DOHH2 (cell line): ENCODE results near the gene ZFAND3.
"Not testable (repeated sequence)": the region's sequence is repeated elsewhere in the genome, so short reads cannot be mapped to it uniquely, and the experiment has no call there.

Experiments
- H3F3A ChIP-seq: fragments of 200-600 bp; sonication (generic), shearing (Covaris generic); 2 replicates; pipeline ENCODE4 v1.6.0; 2016; ENCODE audit warnings: antibody characterized with exemption, mild to moderate bottlenecking; ENCODE audit not compliant: control insufficient read depth, insufficient read depth
- H3K27ac ChIP-seq: fragments of 200-600 bp; sonication (generic); 2 replicates; pipeline ENCODE4 v1.5.1; 2014; ENCODE audit warnings: low read depth, mild to moderate bottlenecking, low read length, moderate library complexity
- H3K27me3 ChIP-seq: fragments of 200-600 bp; sonication (generic); 2 replicates; pipeline ENCODE4 v1.6.1; 2014; ENCODE audit warnings: mild to moderate bottlenecking, low read length, mixed read lengths; ENCODE audit not compliant: control insufficient read depth
- H3K36me3 ChIP-seq: fragments of 200-600 bp; sonication (generic); 2 replicates; pipeline ENCODE4 v1.6.1; 2014; ENCODE audit warnings: mild to moderate bottlenecking, low read length, moderate library complexity, mixed read lengths; ENCODE audit not compliant: control insufficient read depth
- H3K4me1 ChIP-seq: fragments of 200-600 bp; sonication (generic); 2 replicates; pipeline ENCODE4 v1.6.1; 2014; ENCODE audit warnings: mild to moderate bottlenecking, low read length, mixed read lengths; ENCODE audit not compliant: control insufficient read depth
- H3K4me2 ChIP-seq: fragments of 200-600 bp; sonication (generic); 2 replicates; pipeline ENCODE4 v1.6.0; 2014; ENCODE audit warnings: mild to moderate bottlenecking, low read length, moderate library complexity
- H3K4me3 ChIP-seq: fragments of 200-600 bp; sonication (generic); 2 replicates; pipeline ENCODE4 v1.5.1; 2014; ENCODE audit warnings: mild to moderate bottlenecking, low read length, mixed read lengths
- H3K79me2 ChIP-seq: fragments of 200-600 bp; sonication (generic); 2 replicates; pipeline ENCODE4 v1.6.1; 2014; ENCODE audit warnings: mild to moderate bottlenecking, low read length, mixed read lengths; ENCODE audit not compliant: control insufficient read depth
- H3K9me2 ChIP-seq: fragments of 200-600 bp; sonication (generic); replicated peaks from 2 replicates; pipeline ENCODE4 v1.6.1; 2014; ENCODE audit warnings: mild to moderate bottlenecking, low read length, mixed read lengths; ENCODE audit not compliant: control insufficient read depth
- H3K9me3 ChIP-seq: fragments of 200-600 bp; sonication (generic); 2 replicates; pipeline ENCODE4 v1.6.1; 2014; ENCODE audit warnings: antibody characterized with exemption, low read length, mixed read lengths; ENCODE audit not compliant: control insufficient read depth, insufficient read depth
- H4K20me1 ChIP-seq: fragments of 200-600 bp; sonication (generic); 2 replicates; pipeline ENCODE4 v1.6.0; 2014; ENCODE audit warnings: low read depth, mild to moderate bottlenecking, antibody characterized with exemption, low read length, moderate library complexity; ENCODE audit not compliant: control insufficient read depth, insufficient read depth
- CTCF ChIP-seq: fragments of 200-600 bp; sonication (generic); IDR thresholded peaks from one replicate; pipeline ENCODE4 v1.5.1; 2014; ENCODE audit warnings: antibody characterized with exemption, mild to moderate bottlenecking, low read depth, low read length; ENCODE audit not compliant: poor library complexity, severe bottlenecking
- EZH2phosphoT487 ChIP-seq: fragments of 200-600 bp; sonication (generic); IDR thresholded peaks from 2 replicates; pipeline ENCODE4 v1.6.1; 2017; ENCODE audit warnings: borderline replicate concordance, mild to moderate bottlenecking, antibody characterized with exemption, low read length, moderate library complexity, mixed read lengths

ZFAND3 gene

GRCh38 chr6:37889486-37889885 is 70.0 kb downstream of the ZFAND3 start:
- Histone ChIP-seq H3K9me3 (no peaks in the 10 kb centered on the region), H3K36me3 (no peaks in the 10 kb centered on the region), H3K27me3 (no peaks in the 10 kb centered on the region), H4K20me1 (no peaks in the 10 kb centered on the region), H3K27ac (no peak overlapping the region), H3K79me2 (peaks cover 10% of the 10 kb centered on the region), H3F3A (no peaks in the 10 kb centered on the region), H3K4me1 (peaks cover 14% of the 10 kb centered on the region), H3K9me2 (no peaks in the 10 kb centered on the region), H3K4me2 (no peak overlapping the region), H3K4me3 (no peak overlapping the region)
- TF ChIP-seq EZH2phosphoT487 (no peak), CTCF (no peak)

- no peaks in the 10 kb centered on the region for H4K20me1 ChIP-seq
- no peaks in the 10 kb centered on the region for H3K9me2 ChIP-seq
- H3K4me3 ChIP-seq, result no peak overlapping the region
- no peak for TF ChIP-seq EZH2phosphoT487
- no peak for TF ChIP-seq CTCF
- no peaks in the 10 kb centered on the region for H3F3A ChIP-seq
- peaks cover 13% of the 10 kb centered on the region for H3K79me2 ChIP-seq
- H3K27me3 ChIP-seq, result no peaks in the 10 kb centered on the region
- H3K4me1 ChIP-seq, result peaks cover 14% of the 10 kb centered on the region
- no peak overlapping the region for H3K4me2 ChIP-seq
- no peaks in the 10 kb centered on the region for H3K36me3 ChIP-seq
- H3K27ac ChIP-seq, result no peak overlapping the region
- H3K9me3 ChIP-seq, result no peaks in the 10 kb centered on the region
Measured at GRCh38 chr6:37891072-37891471, 71.5 kb downstream of the ZFAND3 start.

- H3K4me3 ChIP-seq, result no peak overlapping the region
- no peaks in the 10 kb centered on the region for H4K20me1 ChIP-seq
- peaks cover 15% of the 10 kb centered on the region for H3K79me2 ChIP-seq
- no peak overlapping the region for H3K27ac ChIP-seq
- H3K27me3 ChIP-seq, result no peaks in the 10 kb centered on the region
- peak overlapping the region; percentile 32 for H3K4me2 ChIP-seq
- TF ChIP-seq CTCF (no peak), EZH2phosphoT487 (no peak)
- no peaks in the 10 kb centered on the region for H3F3A ChIP-seq
- H3K9me3 ChIP-seq, result no peaks in the 10 kb centered on the region
- H3K9me2 ChIP-seq, result no peaks in the 10 kb centered on the region
- H3K36me3 ChIP-seq, result no peaks in the 10 kb centered on the region
- H3K4me1 ChIP-seq, result peaks cover 14% of the 10 kb centered on the region
Measured at GRCh38 chr6:37893257-37893656, 73.7 kb downstream of the ZFAND3 start.

GRCh38 chr6:37893734-37894133 is 74.2 kb downstream of the ZFAND3 start:
- peak overlapping the region; percentile 32 for H3K4me2 ChIP-seq
- H4K20me1 ChIP-seq, H3K27ac ChIP-seq, H3K27me3 ChIP-seq, H3K4me3 ChIP-seq, H3K9me2 ChIP-seq, H3K9me3 ChIP-seq, H3F3A ChIP-seq, H3K36me3 ChIP-seq: not testable (repeated sequence)
- peaks cover 16% of the 10 kb centered on the region for H3K79me2 ChIP-seq
- peaks cover 14% of the 10 kb centered on the region for H3K4me1 ChIP-seq
